HFFc6 (cell line): Measurements from ENCODE around the gene XKR7. TPM values are rescaled to one million over a fixed set of nuclear protein-coding genes. Genes with fewer than 3 reads are reported as not detected.
"Not testable (repeated sequence)": the region's sequence is repeated elsewhere in the genome, so short reads cannot be mapped to it uniquely, and the experiment has no call there.

Experiments
- DNase-seq: peaks from one replicate; pipeline ENCODE4 v3.0.0-alpha.2; 2018
- H3K27ac Mint-ChIP-seq: 2 replicates; pipeline ENCODE4 v1.8.0; 2020; ENCODE audit warnings: mild to moderate bottlenecking, mixed read lengths
- H3K27me3 Mint-ChIP-seq: 2 replicates; pipeline ENCODE4 v1.8.0; 2021; ENCODE audit warnings: mild to moderate bottlenecking, moderate library complexity, mixed read lengths; ENCODE audit not compliant: insufficient read depth
- H3K36me3 Mint-ChIP-seq: 2 replicates; pipeline ENCODE4 v1.8.0; 2021; ENCODE audit warnings: low read depth, mixed read lengths
- H3K4me1 Mint-ChIP-seq: 2 replicates; pipeline ENCODE4 v1.8.0; 2020; ENCODE audit warnings: low read depth, mixed read lengths
- H3K4me3 Mint-ChIP-seq: 2 replicates; pipeline ENCODE4 v1.8.0; 2020; ENCODE audit warnings: mild to moderate bottlenecking, moderate library complexity, mixed read lengths
- H3K9me3 Mint-ChIP-seq: 2 replicates; pipeline ENCODE4 v1.8.0; 2020; ENCODE audit warnings: mild to moderate bottlenecking, mixed read lengths
- total RNA-seq, 6 experiments: library from RNA; stranded (reverse); fragmentation: NEBNext Ultra II Directional; extraction: Animal tissue kit (Norgen Biotek cat#: 25700); gene quantifications; 2 replicates in 1 of 6; 3 replicates in 5 of 6; pipeline ENCODE4 v1.2.3, GENCODE V29; 2021
- TF ChIP-seq, protein P1 (sequence below): fragments of 200-600 bp; sonication (generic); IDR thresholded peaks from 2 replicates; pipeline ENCODE4 v1.5.0; 2021; ENCODE audit warnings: antibody characterized with exemption, mild to moderate bottlenecking

XKR7 gene
- total RNA-seq, 6 experiments from 2014 or later, result not detected

DNA sequence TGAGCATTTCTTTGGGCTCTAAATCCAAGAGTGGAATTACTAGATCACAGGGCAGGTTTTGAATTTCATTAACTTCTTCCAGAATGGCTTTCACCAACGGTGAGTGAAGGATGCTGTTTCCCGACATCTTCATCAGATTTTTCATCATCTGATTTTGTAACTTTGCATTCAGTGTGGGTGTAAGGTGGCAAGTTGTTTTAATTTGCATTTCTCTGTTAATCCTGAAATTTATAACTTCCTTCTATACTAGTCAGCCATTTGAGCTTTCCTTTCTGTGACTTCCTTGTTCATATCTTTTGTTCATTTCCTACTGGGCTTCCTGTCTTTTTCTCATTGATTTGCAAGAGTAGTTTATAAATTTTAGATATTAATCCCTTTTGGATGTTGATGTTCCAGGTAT, 65.4 kb downstream of the XKR7 start:
- H3K4me1 Mint-ChIP-seq, result no peaks in the 10 kb centered on the region
- peaks cover 50% of the 10 kb centered on the region for H3K27me3 Mint-ChIP-seq
- no peak for DNase-seq
- H3K36me3 Mint-ChIP-seq, result no peaks in the 10 kb centered on the region
- no peak overlapping the region for H3K4me3 Mint-ChIP-seq
- TF ChIP-seq, protein P1, sequence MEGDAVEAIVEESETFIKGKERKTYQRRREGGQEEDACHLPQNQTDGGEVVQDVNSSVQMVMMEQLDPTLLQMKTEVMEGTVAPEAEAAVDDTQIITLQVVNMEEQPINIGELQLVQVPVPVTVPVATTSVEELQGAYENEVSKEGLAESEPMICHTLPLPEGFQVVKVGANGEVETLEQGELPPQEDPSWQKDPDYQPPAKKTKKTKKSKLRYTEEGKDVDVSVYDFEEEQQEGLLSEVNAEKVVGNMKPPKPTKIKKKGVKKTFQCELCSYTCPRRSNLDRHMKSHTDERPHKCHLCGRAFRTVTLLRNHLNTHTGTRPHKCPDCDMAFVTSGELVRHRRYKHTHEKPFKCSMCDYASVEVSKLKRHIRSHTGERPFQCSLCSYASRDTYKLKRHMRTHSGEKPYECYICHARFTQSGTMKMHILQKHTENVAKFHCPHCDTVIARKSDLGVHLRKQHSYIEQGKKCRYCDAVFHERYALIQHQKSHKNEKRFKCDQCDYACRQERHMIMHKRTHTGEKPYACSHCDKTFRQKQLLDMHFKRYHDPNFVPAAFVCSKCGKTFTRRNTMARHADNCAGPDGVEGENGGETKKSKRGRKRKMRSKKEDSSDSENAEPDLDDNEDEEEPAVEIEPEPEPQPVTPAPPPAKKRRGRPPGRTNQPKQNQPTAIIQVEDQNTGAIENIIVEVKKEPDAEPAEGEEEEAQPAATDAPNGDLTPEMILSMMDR, result no peak
- no peak overlapping the region for H3K27ac Mint-ChIP-seq
- no peaks in the 10 kb centered on the region for H3K9me3 Mint-ChIP-seq

- not testable (repeated sequence) for H3K4me1 Mint-ChIP-seq, H3K36me3 Mint-ChIP-seq, H3K4me3 Mint-ChIP-seq, H3K9me3 Mint-ChIP-seq, DNase-seq, H3K27ac Mint-ChIP-seq
- peaks cover 46% of the 10 kb centered on the region for H3K27me3 Mint-ChIP-seq
These were observed 65.8 kb downstream of the XKR7 start for GRCh38 chr20:32033721-32034120.

GRCh38 chr20:32034581-32035425, 66.9 kb downstream of the XKR7 start:
- TF ChIP-seq, protein P1, result peak; percentile 70
- H3K36me3 Mint-ChIP-seq, result no peaks in the 10 kb centered on the region
- no peaks in the 10 kb centered on the region for H3K4me1 Mint-ChIP-seq
- H3K27ac Mint-ChIP-seq, result no peak overlapping the region
- H3K27me3 Mint-ChIP-seq, result peaks cover 46% of the 10 kb centered on the region
- no peaks in the 10 kb centered on the region for H3K9me3 Mint-ChIP-seq
- peak; percentile 19 for DNase-seq
- no peak overlapping the region for H3K4me3 Mint-ChIP-seq

DNA sequence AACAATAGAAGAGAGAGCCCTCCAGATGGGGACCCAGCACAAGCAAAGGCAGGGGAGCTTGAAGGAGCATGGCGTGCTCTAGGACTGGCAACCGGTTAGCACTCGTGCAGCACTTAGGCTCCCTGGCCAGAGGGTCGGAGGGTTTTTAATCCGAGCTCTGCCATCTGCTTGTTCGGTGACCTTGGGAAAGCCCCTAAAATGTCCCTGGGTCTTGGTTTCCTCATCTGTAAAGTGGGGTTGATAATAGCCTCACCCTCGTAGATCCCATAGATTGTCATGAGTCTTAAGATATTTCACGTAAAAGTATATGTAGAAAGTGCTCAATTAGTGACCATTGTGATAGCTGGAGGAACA, 67.5 kb downstream of the XKR7 start:
- H3K4me1 Mint-ChIP-seq, result no peaks in the 10 kb centered on the region
- no peak overlapping the region for H3K4me3 Mint-ChIP-seq
- peaks cover 48% of the 10 kb centered on the region for H3K27me3 Mint-ChIP-seq
- H3K27ac Mint-ChIP-seq, result no peak overlapping the region
- H3K9me3 Mint-ChIP-seq, result no peaks in the 10 kb centered on the region
- TF ChIP-seq, protein P1, result peak; percentile 17; the same call in 1 of the 2 replicates
- H3K36me3 Mint-ChIP-seq, result no peaks in the 10 kb centered on the region
- DNase-seq, result no peak

DNA sequence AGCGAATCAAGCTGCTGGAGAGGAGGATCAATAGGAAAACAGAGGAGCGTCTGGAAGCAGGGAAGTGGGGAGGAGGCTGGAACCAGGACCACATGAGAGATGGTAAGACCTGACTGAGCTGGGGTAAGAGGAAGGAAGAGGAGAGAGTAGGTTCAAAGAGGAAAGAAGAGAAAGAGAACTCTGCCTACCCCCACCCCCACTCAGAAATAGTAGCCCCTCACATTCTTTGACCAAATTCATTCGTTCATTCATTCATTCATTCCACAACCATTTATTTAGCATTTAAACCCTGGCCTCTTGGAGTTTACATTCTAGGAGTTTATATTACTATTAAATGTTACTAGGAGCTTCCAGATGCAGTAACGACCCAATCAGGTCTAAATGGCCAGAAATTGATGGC, 68.3 kb downstream of the XKR7 start:
- TF ChIP-seq, protein P1, result no peak
- H3K27me3 Mint-ChIP-seq, result peaks cover 51% of the 10 kb centered on the region
- no peak for DNase-seq
- H3K9me3 Mint-ChIP-seq, result no peaks in the 10 kb centered on the region
- no peak overlapping the region for H3K4me3 Mint-ChIP-seq
- no peaks in the 10 kb centered on the region for H3K4me1 Mint-ChIP-seq
- H3K36me3 Mint-ChIP-seq, result no peaks in the 10 kb centered on the region
- no peak overlapping the region for H3K27ac Mint-ChIP-seq

GRCh38 chr20:32036716-32037485, 69.0 kb downstream of the XKR7 start:
- no peak overlapping the region for H3K27ac Mint-ChIP-seq
- H3K4me3 Mint-ChIP-seq, result no peak overlapping the region
- no peak for DNase-seq
- no peaks in the 10 kb centered on the region for H3K36me3 Mint-ChIP-seq
- TF ChIP-seq, protein P1, result no peak
- H3K27me3 Mint-ChIP-seq, result peaks cover 52% of the 10 kb centered on the region
- no peaks in the 10 kb centered on the region for H3K4me1 Mint-ChIP-seq
- no peaks in the 10 kb centered on the region for H3K9me3 Mint-ChIP-seq
